Stimulated activated CD8-positive, alpha-beta memory T cell treated with anti-CD3 and anti-CD28 coated beads, Interleukin-15, amount 100 ng/mL, for 24 hours (primary cell): ENCODE measurements around the gene RASL11B.

ENCODE experiments used
- DNase-seq: peaks from one replicate; pipeline ENCODE4 v3.0.0-alpha.2; 2020; ENCODE audit warnings: low read depth

The RASL11B gene

DNA sequence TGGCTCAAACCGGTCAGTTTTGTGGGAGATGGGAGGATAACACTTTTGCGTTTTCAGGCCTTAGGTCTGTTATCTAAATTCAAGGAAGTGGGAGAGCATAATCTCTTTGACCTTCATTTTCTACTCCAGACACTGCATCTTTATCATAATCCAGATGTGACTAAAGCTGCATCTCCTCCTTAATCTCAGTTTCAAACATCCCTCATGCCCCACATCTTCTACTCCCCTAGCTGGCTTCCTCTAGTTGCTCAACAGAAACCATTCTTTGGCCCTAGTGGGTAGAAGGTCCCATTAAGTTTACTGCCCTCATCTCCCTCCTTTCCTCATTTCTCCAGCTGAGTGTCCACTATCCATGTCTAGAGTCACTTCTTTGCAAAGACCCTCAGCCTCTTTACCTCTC, 18.8 kb upstream of the RASL11B start:
- no peak for DNase-seq

DNA sequence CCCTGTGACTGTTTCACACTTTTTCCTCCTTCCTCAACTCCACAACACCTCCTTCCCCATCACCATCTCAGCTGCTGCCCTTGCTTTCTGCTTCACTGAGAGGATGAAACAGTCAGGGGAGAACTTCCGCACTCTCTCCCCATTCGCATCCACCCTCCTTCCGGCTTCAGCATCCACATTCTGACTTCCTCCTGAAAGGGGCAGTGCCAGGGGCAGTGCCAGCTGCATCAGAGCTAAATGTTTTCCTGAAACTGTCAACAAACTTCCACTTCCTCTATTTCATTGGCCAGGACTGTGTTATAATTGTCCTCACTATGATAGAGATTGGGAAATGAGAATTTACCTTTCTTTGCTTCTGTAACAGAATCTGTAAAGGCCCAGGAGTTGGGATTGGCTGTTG, 18.2 kb upstream of the RASL11B start:
- no peak for DNase-seq

DNA sequence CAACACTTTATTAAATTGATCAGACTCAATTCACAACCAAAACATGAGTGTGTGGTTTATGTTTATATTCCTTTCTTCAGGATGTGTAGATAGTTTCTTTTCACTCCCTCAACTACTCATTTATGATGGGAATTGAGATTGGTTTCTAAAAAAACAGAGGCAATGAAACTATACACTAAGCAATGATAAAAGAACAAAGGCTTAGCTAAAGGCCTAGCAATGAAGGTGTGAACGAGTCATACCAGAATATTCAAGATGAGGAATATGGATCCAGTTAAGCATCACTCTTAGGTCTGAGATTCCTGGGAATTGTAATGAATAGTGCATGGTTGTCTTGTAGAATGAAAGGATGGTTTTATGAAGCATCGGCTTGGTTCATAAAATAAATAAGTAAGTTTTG, 17.5 kb upstream of the RASL11B start:
- DNase-seq: no peak

DNA sequence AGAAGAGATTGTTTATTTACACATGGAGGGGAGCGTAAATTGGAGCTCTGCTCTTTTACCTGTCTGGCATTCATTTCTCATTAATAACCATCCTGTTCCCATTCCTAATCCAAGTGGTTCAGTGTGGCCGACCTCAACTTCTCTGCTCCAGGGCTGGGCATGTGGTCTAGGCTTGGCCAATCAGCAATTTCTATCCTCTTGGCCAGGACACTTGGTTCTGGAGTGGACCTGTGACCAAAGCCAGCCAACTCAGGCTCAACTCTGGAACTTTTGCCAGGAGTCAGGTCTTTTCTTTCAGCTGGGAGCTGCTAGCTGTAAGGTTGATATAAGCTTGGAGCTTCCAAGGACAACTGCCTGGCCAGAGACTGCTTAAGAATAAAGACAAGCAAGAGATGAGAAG, 15.6 kb upstream of the RASL11B start:
- no peak for DNase-seq

DNA sequence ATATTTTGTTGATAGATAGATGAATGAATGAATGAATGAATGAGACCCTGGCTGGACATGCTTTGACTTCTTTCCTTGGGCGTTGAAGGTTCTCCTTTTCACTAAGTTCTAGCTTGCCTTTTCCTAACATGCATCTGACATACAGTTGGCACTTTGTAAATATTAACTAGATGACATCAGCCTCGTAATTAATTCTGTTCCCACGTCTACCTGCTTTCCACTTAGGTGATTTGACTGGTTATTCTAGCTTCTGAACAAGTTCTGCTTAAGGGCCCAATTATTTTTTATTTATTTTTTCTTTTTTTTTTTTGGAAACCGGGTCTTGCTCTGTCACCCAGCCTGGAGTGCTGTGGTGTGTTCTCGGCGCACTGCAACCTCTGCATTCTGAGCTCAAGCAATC, 13.9 kb upstream of the RASL11B start:
- no peak for DNase-seq

DNA sequence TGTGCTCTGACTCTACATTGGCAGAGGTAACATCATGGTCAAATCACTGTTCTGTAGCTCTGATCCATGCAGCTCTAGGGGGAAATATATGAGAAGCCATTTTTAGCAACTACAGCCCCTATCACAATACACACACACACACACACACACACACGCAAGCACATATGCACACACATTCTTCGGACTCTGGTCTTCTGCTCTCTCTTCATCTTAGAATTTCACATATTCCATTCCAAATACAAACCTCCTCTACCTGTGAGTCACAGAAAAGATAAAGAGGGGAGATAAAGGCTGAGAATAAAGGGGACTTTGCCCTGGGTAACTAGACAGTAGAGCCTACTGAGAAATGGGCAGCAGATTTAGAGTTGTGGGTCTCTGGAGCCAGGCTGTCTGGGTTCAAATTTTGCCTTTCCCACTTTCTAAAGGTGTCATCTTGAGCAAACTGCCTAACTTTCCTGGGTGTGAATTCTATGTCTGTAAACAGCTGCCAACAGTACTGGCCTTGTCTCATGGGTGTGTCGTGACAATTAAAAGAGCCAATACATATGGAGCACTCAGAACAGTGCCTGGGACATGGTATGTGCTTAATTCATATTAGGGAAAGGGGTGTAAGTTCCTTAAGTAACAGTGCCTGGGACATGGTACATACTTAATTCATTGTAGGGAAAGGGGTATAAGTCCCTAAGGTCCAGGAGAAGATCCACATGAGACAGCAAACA, 11.6 kb upstream of the RASL11B start:
- DNase-seq: no peak

DNA sequence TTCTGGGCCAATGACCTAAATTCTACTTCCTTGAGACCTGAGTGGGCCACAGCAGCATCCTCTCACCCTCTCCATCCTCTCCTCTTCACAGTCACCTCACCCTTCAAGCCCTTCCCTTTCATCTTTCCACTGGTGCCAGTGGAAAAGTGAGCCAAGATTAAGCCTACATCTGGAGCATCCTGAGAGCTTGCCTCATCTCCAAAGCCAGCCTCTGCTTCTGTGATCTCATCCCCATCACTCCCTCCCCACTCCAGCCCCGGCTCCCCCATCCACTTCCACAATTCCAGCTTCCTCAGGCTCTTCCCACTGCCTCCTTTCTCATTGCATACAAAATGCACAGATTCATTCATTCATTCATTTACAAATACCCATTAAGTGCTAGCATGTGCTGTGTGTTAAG, 10.1 kb upstream of the RASL11B start:
- DNase-seq: no peak

DNA sequence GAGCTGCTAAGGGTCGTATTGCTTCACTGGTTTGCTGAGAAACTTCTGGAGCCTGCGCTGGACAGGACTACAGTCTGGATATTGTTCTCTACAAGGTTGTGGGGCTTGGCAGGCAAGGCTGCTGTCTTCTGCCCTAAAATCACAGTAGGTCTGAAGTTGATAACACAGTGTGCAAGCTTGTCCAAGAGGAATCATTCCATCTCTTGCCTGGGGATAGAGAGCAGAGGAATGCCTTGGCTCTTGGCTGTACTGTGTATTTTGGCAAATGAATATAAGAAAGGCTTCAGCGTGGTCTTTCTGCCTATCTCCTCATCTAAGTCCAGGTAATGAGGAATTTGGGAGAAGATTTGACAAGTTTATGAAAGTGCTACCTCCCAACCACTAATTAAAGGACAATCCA, 9.4 kb upstream of the RASL11B start:
- no peak for DNase-seq

DNA sequence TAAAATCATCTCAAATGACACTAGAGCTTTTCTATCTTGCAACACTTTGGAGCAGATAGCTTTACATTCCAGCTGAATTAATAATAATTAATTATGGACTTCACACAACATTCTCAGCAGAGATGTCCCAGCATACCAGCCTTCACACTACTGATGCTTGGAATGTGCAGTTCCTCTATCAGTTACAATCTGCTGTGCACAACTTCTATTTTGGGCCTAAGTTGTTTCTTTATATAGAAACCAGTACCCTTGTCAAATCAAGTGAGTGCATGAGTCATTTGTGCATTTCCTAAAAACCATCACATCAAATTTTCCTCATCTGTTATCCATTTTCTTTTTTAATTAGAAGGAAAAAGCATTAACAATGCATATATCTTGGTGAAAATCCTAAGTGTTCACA, 8.8 kb upstream of the RASL11B start:
- no peak for DNase-seq

DNA sequence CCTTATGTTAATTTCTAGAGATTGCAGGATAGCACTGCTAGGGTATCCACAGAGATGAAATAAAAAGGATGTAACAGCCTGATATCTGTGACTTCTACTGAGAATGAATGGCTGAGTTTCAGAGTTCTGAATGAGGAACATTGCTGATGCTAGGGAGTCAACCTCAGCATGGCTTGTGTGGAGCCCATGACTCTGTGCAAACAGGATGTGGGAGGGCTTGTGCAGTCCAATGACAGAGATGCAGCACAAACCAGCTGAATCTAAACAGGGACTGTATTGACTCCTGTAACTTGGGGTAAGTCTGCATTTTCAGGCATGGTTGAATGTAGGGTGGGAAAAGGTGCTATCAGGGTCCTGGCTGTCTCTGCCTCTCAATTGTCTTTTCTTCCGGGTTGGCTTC, 5.3 kb upstream of the RASL11B start:
- DNase-seq: no peak

DNA sequence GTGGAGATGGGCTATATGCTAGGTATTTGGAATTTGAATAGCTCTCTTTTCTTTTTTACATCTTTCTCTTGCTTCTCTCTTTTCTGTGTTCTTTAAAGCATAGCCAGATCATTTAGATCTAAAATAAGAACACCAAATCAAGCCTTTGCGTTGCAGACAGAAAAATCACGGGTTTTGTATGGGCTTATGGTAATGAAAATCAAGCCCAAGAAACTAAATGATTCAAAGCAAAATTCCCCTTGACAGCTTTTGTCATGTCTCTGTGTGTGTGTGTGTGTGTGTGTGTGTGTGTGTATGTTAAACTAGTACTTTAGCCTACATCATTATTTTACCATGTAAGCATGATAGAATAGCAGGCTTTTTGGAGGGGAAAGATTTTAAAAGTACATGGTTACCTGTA, 1.8 kb upstream of the RASL11B start:
- no peak for DNase-seq

DNA sequence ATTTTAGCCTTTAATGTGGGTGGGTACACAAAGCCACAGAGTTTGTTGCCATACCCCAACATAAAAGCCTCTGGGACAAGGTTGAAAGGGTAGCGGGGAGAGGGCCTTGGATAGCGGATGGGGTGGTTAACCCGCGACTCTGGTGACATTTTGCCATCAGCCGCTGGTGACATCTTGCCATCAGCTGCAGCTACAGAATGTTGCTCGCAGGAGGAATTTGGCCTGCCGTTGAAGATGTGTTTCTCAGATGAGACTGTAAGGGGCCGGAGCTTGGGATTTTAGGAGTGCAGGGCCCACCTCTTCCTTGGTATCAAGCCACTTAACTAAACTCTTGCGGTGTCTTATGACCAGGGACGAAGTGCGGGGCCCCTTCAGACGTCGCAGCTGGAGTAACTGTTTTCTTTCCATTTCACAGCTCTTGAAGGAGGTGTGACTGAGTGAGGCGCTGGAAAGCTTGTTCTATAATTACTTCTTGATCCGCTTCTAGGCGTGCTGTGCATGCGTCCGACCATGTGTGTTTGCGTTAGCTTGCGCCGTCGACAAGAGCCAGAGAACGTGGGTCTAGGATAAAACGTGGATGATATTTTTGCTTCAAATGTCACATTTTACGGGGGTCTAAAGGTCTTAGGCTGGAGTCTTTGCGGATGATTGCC, 820 bp upstream of the RASL11B start:
- no peak for DNase-seq

DNA sequence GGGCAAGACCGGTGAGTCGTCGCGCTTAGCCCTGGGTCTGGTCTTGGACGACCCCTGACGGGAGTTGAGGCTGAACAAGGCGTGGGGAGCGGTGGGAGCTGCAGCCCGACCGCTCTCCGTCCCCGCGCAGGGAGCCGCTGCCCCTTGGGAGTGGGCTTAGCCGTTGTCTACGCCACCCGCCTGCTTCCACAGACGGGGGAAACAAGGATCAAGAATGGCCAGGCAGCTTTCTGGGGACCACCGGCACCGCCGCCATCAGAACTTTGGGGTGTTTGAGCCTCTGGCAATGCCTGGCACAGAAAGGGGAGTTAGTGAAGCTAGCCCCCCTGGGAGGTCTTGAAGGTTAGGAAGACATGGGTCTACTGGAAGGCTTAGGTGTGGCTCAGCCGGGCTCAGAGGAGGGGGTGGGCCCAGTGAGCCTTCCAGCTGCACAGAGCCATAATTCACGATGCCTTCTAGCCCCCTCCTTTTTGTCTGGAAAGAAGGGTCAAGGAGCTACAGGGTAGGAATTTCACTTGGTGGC, 583 bp downstream of the RASL11B start:
- no peak for DNase-seq

DNA sequence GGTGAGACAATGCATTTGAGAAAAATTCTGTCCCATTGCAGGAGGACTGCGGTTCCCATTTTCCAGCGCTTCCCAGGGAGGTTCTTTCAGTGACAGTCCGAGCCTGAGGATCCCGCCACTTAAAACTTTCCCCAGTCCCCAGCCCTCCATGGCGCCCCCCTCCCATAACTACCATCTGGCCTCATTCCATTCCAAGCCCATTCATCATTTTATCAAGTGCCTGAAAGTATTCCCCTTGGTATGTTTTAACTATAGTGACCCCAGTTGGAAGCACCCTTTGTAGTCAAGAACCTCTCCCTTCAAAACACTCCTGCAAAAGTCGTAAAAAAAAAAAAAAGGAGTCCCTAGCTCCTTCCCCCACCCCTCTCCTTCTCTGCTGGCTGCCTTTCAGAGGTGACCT, 1.2 kb downstream of the RASL11B start:
- DNase-seq: no peak

DNA sequence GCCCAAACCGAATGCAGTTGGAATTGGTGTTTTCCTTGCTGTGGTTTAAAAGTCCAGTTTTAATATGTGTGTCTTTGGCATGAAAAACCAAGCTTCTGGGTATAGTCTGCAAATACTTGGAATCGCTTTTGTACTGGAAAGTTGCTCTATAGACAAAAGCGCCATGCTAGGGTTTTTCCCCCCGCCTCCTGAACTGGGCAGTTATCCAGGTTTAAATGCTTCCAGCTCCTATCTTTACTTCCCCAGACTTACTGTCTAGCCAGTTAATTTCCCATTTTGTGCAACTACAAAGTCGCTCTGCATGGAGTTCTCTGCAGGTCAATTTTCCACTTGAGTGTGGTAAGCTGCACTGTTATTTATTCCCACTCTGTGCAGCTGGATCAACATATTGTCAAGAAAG, 2.7 kb downstream of the RASL11B start:
- DNase-seq: no peak

DNA sequence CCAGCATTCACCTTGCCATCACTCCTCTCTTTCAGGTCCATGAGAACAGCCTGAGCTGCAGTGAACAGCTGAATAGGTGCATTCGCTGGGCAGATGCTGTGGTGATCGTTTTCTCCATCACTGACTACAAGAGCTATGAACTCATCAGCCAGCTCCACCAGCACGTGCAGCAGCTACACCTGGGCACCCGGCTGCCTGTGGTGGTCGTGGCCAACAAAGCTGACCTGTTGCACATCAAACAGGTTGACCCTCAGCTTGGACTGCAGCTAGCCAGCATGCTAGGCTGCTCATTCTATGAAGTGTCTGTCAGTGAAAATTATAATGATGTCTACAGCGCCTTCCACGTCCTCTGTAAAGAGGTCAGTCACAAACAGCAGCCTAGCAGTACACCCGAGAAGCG, 3.2 kb downstream of the RASL11B start:
- no peak for DNase-seq

DNA sequence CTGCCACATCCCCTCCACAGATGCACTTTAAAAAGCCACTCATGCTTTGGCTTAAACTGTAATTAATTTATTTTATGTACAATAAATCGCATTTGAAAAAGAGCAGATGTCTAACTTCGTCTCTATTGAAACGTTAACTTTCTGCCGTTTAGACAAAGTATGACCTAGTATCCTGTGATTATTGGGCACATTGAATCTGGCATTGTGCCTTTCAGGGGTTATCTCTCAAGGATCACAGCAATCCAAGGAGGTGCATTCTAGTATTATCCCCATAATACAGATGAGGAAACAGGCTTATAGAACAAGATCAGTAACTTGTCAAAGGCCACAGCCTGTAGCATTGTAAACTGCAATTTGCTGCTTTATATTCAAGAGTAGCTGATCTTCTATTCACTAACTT, 4.6 kb downstream of the RASL11B start:
- DNase-seq: no peak

DNA sequence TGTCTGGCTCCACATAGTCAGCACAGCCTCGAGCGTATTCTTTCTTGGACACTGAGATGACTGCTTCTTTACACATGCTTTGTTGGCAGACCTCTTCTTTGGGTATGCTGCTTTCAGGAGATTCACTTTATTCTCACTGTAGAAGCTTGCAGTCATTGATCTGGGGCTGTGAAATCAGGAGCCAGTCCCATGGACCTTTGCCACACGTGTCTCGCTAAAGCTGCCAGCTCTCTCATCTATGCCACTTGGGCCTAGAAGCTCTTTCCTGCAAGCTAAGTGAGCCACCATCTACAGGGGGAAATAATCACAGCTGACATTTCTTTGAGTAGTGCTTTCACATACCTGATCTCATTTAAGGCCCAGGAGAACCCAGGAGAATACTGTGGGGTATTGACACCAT, 5.0 kb downstream of the RASL11B start:
- DNase-seq: no peak

DNA sequence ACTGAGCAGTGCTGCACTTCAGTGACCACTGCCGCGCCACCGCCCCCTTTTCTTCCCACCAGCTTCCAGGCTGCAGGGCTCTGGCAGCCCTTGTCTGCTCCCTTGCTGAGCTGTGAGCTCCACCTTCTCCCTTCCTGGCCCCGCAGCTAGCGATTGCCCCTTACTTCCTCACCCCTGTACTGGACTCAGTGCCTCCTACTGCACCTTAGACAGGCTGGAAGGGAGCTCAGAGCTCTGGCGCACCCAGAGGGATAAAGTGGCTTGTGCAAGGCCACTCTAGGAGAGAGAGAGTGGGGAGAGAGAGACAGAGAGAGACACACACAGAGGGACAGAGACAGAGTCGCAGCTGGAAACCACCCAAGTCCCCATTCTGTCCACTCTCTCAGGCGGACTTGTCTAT, 6.0 kb downstream of the RASL11B start:
- no peak for DNase-seq

DNA sequence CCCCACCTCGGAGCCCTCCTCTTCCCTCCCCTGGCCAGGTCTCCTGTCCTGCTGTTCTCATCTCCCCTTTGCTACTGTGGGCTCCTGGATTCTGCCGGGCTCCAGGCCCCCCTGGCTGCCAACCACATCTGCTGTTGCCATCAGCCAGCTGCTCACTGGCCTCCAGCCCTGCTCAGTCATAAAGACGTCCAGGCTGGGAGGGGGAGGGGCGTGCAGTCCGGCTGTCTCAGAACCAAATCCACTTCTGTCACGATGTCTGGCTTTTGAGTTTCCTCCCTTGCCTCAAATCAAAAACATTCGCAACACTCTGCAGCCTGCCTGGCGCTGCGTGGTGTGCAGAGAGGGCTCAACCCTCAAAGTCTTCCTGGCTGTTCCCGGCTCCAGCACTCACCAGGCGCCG, 7.1 kb downstream of the RASL11B start:
- DNase-seq: no peak

DNA sequence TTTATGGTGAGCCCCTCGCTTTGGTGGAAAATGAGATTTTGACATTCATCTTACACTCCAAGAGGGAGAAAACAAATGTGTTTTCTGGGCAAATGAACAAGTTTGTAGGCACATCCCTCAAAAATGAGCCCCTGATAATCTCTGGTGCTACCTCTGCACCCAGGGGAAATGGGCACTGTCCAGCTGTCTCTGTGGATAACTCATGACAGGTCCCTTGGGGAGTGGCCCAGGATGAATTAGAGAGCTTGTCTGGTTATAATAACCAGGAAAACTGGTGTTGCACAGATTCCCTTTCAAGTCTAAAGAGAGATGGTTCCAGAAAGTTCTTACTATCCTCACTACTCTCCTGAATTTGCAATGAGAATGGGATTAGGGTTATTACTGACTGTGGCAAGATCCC, 7.5 kb downstream of the RASL11B start:
- DNase-seq: no peak

DNA sequence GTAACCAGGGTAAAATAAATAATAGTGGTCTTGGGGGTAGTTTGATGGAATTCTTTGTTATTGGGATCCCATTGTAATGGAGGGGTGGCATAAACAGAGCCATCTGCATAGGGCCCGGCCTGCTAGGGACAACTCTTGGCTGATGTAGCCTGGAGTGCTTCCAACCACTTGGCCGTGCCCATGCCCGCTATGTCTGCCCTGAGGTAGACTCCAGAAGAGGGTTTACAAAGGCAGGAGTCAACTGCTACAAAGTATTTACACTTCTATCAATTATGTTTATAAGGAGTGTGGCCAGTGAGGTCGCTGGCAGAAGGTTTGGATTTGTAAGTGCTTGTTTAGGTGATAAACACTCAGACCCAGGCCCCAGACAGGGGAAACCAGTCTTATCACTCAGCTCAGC, 8.1 kb downstream of the RASL11B start:
- no peak for DNase-seq

DNA sequence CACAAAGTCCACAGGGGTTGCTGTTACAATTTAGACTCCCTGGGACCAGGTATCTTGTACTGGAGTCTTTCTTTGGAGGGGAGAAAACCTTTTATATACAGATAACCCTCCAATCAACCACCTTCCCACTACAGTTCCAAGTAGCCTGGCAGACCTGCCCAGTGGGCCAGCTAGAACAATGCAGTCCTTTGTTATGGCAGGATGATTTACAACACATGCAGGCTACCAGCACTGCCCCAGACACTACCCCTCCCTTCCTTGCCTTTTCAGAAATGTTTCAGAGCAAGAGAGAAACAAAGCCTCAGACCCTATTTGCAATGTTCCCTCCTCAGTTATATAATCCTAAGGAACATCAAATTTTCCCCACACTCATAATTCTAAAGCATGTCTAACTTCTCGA, 11.1 kb downstream of the RASL11B start:
- no peak for DNase-seq

DNA sequence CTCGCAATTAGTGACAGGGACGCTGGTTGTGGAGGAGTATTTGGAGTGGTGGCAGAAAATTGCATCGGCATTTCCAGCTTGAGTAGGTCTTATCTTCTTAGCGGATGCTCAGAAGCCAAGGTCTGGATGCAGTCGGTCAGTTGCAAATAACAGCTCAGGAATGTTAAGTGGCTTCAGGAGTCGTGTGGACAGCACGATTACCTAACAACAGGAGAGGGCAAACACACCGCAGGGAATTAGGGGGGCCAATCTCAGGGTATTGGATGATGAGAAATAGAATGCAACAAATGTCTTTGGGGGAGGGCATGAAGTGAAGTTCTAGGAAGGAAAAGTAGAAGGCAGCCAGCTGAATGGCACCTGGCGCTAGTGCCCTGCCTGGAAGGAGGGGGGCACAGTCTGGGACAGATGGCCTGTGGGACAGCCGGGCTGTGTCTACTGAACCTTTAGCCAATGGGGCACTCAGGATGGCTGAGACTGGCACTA, 11.8 kb downstream of the RASL11B start:
- no peak for DNase-seq
